DOHH2 (cell line): ENCODE results near the gene POU2F2.

Source experiments
- CTCF ChIP-seq: fragments of 200-600 bp; sonication (generic); IDR thresholded peaks from one replicate; pipeline ENCODE4 v1.5.1; 2014; ENCODE audit warnings: antibody characterized with exemption, mild to moderate bottlenecking, low read depth, low read length; ENCODE audit not compliant: poor library complexity, severe bottlenecking
- EZH2phosphoT487 ChIP-seq: fragments of 200-600 bp; sonication (generic); IDR thresholded peaks from 2 replicates; pipeline ENCODE4 v1.6.1; 2017; ENCODE audit warnings: borderline replicate concordance, mild to moderate bottlenecking, antibody characterized with exemption, low read length, moderate library complexity, mixed read lengths

- peak; percentile 6 for TF ChIP-seq CTCF
- TF ChIP-seq EZH2phosphoT487, result no peak
Observed at GRCh38 chr19:42129399-42130253, 2.6 kb downstream of the POU2F2 start.
